A549 (cell line): ENCODE measurements around the gene WNT7B. TPM values are rescaled to one million over a fixed set of nuclear protein-coding genes. Genes with fewer than 3 reads are reported as not detected.

ENCODE experiments used
- ATAC-seq, 2 experiments: fragments of 200-7000 bp in 1 of 2; fragments of >200 bp in 1 of 2; cut with Nextera tagmentation in 1 of 2; cut with Tn5 transposase in 1 of 2; 3 replicates each; pipeline versions ENCODE4 v1.8.0 to v1.9.1; 2018 to 2020; ENCODE audit warnings: mild to moderate bottlenecking in 1 of 2, moderate library complexity in 1 of 2
- CTCF ChIA-PET: fragments of 300-600 bp; sonication (Branson Sonifier 250); formaldehyde crosslinking; extraction: SDS; loops from one replicate; lab custom pipeline; 2021; ENCODE audit warnings: antibody characterized with exemption, inconsistent platforms; lab: Yijun Ruan, JAX
- POLR2A ChIA-PET: fragments of 350-600 bp; formaldehyde crosslinking; extraction: SDS; loops from one replicate; lab custom pipeline; 2021; ENCODE audit warnings: antibody characterized with exemption, inconsistent platforms; lab: Yijun Ruan, JAX
- DNase-seq, 2 experiments: peaks; one replicate each; pipeline versions ENCODE4 v3.0.0 to v3.0.0-alpha.2; 2011 to 2016; ENCODE audit warnings: low read depth in 1 of 2, low spot score in 1 of 2
- FAIRE-seq: peaks from 2 replicates; lab custom pipeline; 2011; peaks lifted over from hg19 to GRCh38; lab: Jason Lieb, UNC
- H3K27ac ChIP-seq, 2 experiments: fragments of >200 bp; sonication (Bioruptor Twin); formaldehyde crosslinking; 3 replicates each; pipeline ENCODE4 v1.5.1; 2016 to 2017
- H3K4me1 ChIP-seq: fragments of >200 bp; sonication (Bioruptor Twin); formaldehyde crosslinking; 3 replicates; pipeline ENCODE4 v1.6.1; 2016
- H3K4me2 ChIP-seq: fragments of >200 bp; sonication (Bioruptor Twin); formaldehyde crosslinking; 3 replicates; pipeline ENCODE4 v1.6.1; 2016
- H3K4me3 ChIP-seq: fragments of >200 bp; sonication (Bioruptor Twin); formaldehyde crosslinking; 3 replicates; pipeline ENCODE4 v1.5.1; 2016
- H3K9me3 ChIP-seq: fragments of >200 bp; sonication (Bioruptor Twin); formaldehyde crosslinking; 3 replicates; pipeline ENCODE4 v1.6.1; 2016
- CBX2 ChIP-seq: fragments of 200-600 bp; sonication (generic); IDR thresholded peaks from 2 replicates; pipeline ENCODE4 v1.6.1; 2016; ENCODE audit warnings: low read depth, mild to moderate bottlenecking, borderline replicate concordance
- CBX8 ChIP-seq: fragments of 200-600 bp; sonication (generic); IDR thresholded peaks from 2 replicates; pipeline ENCODE4 v1.6.1; 2016
- CHD2 ChIP-seq: fragments of 150-350 bp; IDR thresholded peaks from 2 replicates; pipeline ENCODE4 v1.6.1; 2014; ENCODE audit warnings: low read length; ENCODE audit not compliant: partially characterized antibody
- CTCF ChIP-seq: fragments of >200 bp; sonication (Bioruptor Twin); formaldehyde crosslinking; IDR thresholded peaks from 3 replicates; pipeline ENCODE4 v1.5.1; 2016
- EHF ChIP-seq: fragments of 250-450 bp; sonication (Bioruptor Pico); IDR thresholded peaks from 2 replicates; pipeline ENCODE4 v1.5.0; 2020; ENCODE audit warnings: mild to moderate bottlenecking
- EP300 ChIP-seq, 2 experiments: fragments of >200 bp; sonication (Bioruptor Twin); formaldehyde crosslinking; IDR thresholded peaks; 2 replicates in 1 of 2; 3 replicates in 1 of 2; pipeline ENCODE4 v1.6.1; 2016 to 2017
- FOSL2 ChIP-seq, 2 experiments: fragments of 450-650 bp in 1 of 2; fragments of >200 bp in 1 of 2; sonication (Bioruptor Twin) in 1 of 2; formaldehyde crosslinking; IDR thresholded peaks; 2 replicates each; pipeline versions ENCODE4 v1.5.0 to v1.6.1; 2016 to 2020; ENCODE audit warnings: mild to moderate bottlenecking in 1 of 2, moderate library complexity in 1 of 2
- GATA3 ChIP-seq: IDR thresholded peaks from 2 replicates; pipeline ENCODE4 v1.6.1; 2012; ENCODE audit warnings: borderline replicate concordance
- HDAC2 ChIP-seq: fragments of 200-600 bp; sonication (generic); IDR thresholded peaks from 2 replicates; pipeline ENCODE4 v1.6.1; 2016
- HES2 ChIP-seq: fragments of >200 bp; sonication (Bioruptor Twin); formaldehyde crosslinking; IDR thresholded peaks from 2 replicates; pipeline ENCODE4 v1.6.1; 2016
- JUNB ChIP-seq: fragments of >200 bp; sonication (Bioruptor Twin); formaldehyde crosslinking; IDR thresholded peaks from 2 replicates; pipeline ENCODE4 v1.6.1; 2016
- MAFK ChIP-seq: fragments of 450-650 bp; IDR thresholded peaks from 2 replicates; pipeline ENCODE4 v1.6.1; 2014; ENCODE audit not compliant: partially characterized antibody
- MYC ChIP-seq: IDR thresholded peaks from 2 replicates; pipeline ENCODE4 v1.6.1; 2012; ENCODE audit warnings: mild to moderate bottlenecking, inconsistent platforms, low read length, improper control_type of control experiment, borderline replicate concordance
- PHF8 ChIP-seq: fragments of 200-600 bp; sonication (generic); IDR thresholded peaks from 2 replicates; pipeline ENCODE4 v1.6.1; 2016; ENCODE audit warnings: low read depth, mild to moderate bottlenecking, antibody characterized with exemption, moderate library complexity, borderline replicate concordance
- RAD21 ChIP-seq, 2 experiments: fragments of >200 bp in 1 of 2; sonication (Bioruptor Twin) in 1 of 2; formaldehyde crosslinking in 1 of 2; IDR thresholded peaks in 1 of 2; conservative IDR thresholded peaks in 1 of 2; 2 replicates in 1 of 2; 3 replicates in 1 of 2; pipeline ENCODE4 v1.6.1; 2012 to 2018; ENCODE audit warnings: inconsistent platforms in 1 of 2
- RCOR1 ChIP-seq: fragments of 150-350 bp; IDR thresholded peaks from 2 replicates; pipeline ENCODE4 v1.6.1; 2014; ENCODE audit warnings: antibody characterized with exemption, low read length, low read depth
- REST ChIP-seq: fragments of 200-600 bp; sonication (generic); IDR thresholded peaks from 2 replicates; pipeline ENCODE4 v1.6.1; 2016; ENCODE audit warnings: antibody characterized with exemption, mild to moderate bottlenecking, moderate library complexity
- SMC3 ChIP-seq: fragments of >200 bp; sonication (Bioruptor Twin); formaldehyde crosslinking; IDR thresholded peaks from 3 replicates; pipeline ENCODE4 v1.6.1; 2018; ENCODE audit warnings: inconsistent platforms
- ZC3H11A ChIP-seq: fragments of 450-650 bp; IDR thresholded peaks from 2 replicates; pipeline ENCODE4 v1.6.1; 2014; ENCODE audit warnings: antibody characterized with exemption, mild to moderate bottlenecking
- ZNF302 ChIP-seq: fragments of 250-450 bp; sonication (Bioruptor Pico); IDR thresholded peaks from 2 replicates; pipeline ENCODE4 v1.9.0; 2021; ENCODE audit warnings: inconsistent platforms, mild to moderate bottlenecking, moderate library complexity
- ZSCAN20 ChIP-seq: fragments of 250-450 bp; sonication (Bioruptor Pico); IDR thresholded peaks from 2 replicates; pipeline ENCODE4 v1.8.0; 2022; ENCODE audit warnings: mild to moderate bottlenecking, moderate library complexity
- WGBS: methylation state at CpG from one replicate; pipeline ENCODE4 v1.1.6; 2017; ENCODE audit errors: missing lambda C conversion rate; 5-methylcytosine and 5-hydroxymethylcytosine counted together
- polyA plus RNA-seq, 4 experiments: library from polyadenylated mRNA; depleted of rRNA in 3 of 4; stranded (reverse); fragments of >200 nt; fragmentation: RNase III in 1 of 4; extraction: RNeasy Plus Mini Kit Qiagen cat#74134 plus additional on column Dnase treatment in 1 of 4; gene quantifications; 2 replicates in 3 of 4; 3 replicates in 1 of 4; pipeline ENCODE4 v1.2.3, GENCODE V29; 2011 to 2017
- TF ChIP-seq, protein P1 (sequence below): fragments of >200 bp; sonication (Bioruptor Twin); formaldehyde crosslinking; IDR thresholded peaks from 3 replicates; pipeline ENCODE4 v1.6.1; 2016

Gene WNT7B
- polyA plus RNA-seq, 2 of the 4 experiments (the other 2 are of a cell fraction), result 16.9 to 80.8 TPM

- H3K27ac ChIP-seq, result no peak overlapping the region
- TF ChIP-seq RAD21 (conservative IDR thresholded peaks at IDR 0.05 in 1 of 2, IDR thresholded peaks at IDR 0.05 in 1 of 2) (peak in 1 of 2 experiments; percentile 6; a peak in 1 of 5 replicates), HDAC2 (no peak)
- TF ChIP-seq, protein P1, sequence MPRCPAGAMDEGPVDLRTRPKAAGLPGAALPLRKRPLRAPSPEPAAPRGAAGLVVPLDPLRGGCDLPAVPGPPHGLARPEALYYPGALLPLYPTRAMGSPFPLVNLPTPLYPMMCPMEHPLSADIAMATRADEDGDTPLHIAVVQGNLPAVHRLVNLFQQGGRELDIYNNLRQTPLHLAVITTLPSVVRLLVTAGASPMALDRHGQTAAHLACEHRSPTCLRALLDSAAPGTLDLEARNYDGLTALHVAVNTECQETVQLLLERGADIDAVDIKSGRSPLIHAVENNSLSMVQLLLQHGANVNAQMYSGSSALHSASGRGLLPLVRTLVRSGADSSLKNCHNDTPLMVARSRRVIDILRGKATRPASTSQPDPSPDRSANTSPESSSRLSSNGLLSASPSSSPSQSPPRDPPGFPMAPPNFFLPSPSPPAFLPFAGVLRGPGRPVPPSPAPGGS, result no peak
- no peak for FAIRE-seq
- WGBS, result 100% methylated on average over 1 of the region's 3 CpGs
- H3K9me3 ChIP-seq, result no peaks in the 10 kb centered on the region
- no peak overlapping the region for H3K4me2 ChIP-seq
- no peak; a peak in 1 of 6 replicates for ATAC-seq
- ChIA-PET CTCF (interaction anchor here (0.5 to 10.7 kb wide), 4 partner anchors 12 to 749 kb away, joined by 3 to 133 read pairs (median 6); no protein-coding TSS in a partner anchor), POLR2A (no interaction called here)
- peaks cover 13% of the 10 kb centered on the region for H3K4me1 ChIP-seq
- no peak for DNase-seq
- no peak overlapping the region for H3K4me3 ChIP-seq
Observed at GRCh38 chr22:46001046-46001425, 24.1 kb upstream of the WNT7B start.

DNA sequence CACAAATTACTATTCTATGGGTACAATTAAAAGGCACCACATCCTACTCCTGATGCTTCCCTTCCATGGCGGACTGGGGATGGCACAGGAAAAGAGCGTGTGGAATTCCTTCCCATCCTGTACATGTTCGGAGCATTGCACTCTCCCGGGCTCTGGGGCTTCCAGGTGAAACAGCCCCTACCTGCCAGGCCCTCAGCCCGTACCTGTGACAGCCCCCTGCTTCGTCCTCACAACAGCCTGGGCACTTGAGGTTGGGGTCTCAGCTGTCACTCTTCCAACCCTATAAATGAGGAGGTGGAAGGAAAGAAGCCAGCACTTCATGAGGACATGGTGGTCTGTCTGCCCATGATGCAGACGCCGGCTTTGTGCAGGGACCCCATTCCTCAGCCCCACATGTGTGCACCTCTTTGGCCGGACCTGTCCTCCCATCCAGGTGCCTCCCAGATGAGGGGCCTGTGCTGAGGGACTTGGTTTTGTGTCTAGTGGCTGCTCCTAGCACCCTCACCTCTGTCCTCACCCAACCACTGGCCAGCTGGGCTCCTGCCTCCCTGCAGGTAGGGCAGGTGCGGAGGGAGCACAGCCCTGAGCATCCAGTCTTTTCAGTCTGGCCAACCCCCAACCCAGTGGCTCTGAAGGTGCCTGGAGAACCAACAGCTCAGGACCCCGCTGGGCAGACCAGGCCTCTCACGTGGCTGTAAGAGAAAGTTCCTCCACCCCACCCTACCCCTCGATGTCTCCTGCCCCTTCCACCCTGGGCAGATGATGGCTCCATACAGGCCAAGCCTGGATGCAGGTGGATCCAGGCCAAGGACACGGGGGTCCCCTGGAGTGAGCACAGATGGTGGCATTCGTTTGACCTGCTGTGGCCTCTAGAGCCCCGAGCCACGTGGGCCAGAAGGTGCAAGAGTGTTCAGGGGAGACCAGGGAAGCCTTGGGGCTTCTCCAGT, 23.4 kb upstream of the WNT7B start:
- Histone ChIP-seq H3K4me3 (no peak overlapping the region), H3K4me1 (peaks cover 12% of the 10 kb centered on the region), H3K27ac (no peak overlapping the region), H3K4me2 (no peak overlapping the region), H3K9me3 (no peaks in the 10 kb centered on the region)
- no peak for ATAC-seq
- CTCF ChIA-PET, result interaction anchor here (1.3 to 10.7 kb wide), 3 partner anchors 13 to 314 kb away, joined by 5 to 133 read pairs (median 9); no protein-coding TSS in a partner anchor
- no peak for FAIRE-seq
- no peak for TF ChIP-seq ZC3H11A
- no peak for TF ChIP-seq RCOR1
- no peak for TF ChIP-seq MAFK
- no peak for TF ChIP-seq EP300 (IDR thresholded peaks at IDR 0.05)
- no peak for TF ChIP-seq FOSL2 (IDR thresholded peaks at IDR 0.05)
- no peak for TF ChIP-seq FOSL2 (CRISPR knock-in tag; IDR thresholded peaks at IDR 0.05)
- TF ChIP-seq JUNB, result no peak
- TF ChIP-seq CBX2, result no peak
- no peak for TF ChIP-seq CHD2
- TF ChIP-seq ZNF302 (CRISPR knock-in tag), result no peak
- no peak for TF ChIP-seq PHF8
- no peak for TF ChIP-seq EHF
- no peak for TF ChIP-seq CTCF
- no peak for TF ChIP-seq SMC3
- no peak for TF ChIP-seq ZSCAN20
- TF ChIP-seq HES2, result no peak
- TF ChIP-seq REST, result no peak
- TF ChIP-seq CBX8, result no peak
- TF ChIP-seq MYC, result no peak
- TF ChIP-seq GATA3, result no peak
- no peak for DNase-seq
- POLR2A ChIA-PET, result no interaction called here
- 89% methylated on average over 12 of the region's 17 CpGs for WGBS
